Upper lobe of left lung (tissue), 4 donors: ENCODE results near the gene TM4SF1.

Experiments used
- EP300 ChIP-seq, 4 donors: sonication (generic); formaldehyde crosslinking; IDR thresholded peaks; one replicate each; pipeline ENCODE4 v1.5.1; 2017; ENCODE audit warnings: antibody characterized with exemption in 4 of 4, control low read depth in 2 of 4
- POLR2A ChIP-seq, 4 donors: fragments of 450-650 bp; IDR thresholded peaks; one replicate each; pipeline ENCODE4 v1.5.1; 2016 to 2017; ENCODE audit warnings: antibody characterized with exemption in 4 of 4, mild to moderate bottlenecking in 2 of 4
- TF ChIP-seq, protein P1 (sequence below), 6 experiments: fragments of 450-650 bp in 4 of 6; fragments of 200-600 bp in 2 of 6; sonication (generic) in 2 of 6; IDR thresholded peaks; one replicate each; pipeline ENCODE4 v1.5.1; 2016 to 2019; ENCODE audit warnings: antibody characterized with exemption in 6 of 6

DNA sequence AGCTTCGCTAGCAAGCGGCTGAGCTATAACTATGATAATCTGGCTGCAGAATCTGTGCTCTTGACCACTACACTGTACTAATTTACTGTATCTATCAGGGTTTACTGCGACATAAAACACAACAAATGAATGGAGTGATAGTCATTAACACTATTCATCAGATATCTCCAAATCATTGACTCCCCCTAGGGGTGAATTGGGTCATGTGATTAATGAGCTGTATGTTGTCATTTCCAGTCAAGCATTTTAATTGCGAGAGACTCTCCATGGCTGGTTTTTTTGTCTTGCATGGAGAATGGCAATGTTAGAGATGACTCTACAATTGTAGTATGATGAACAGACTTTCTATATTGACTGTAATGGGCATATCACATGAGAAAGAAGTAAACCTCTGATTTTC lies 33.5 kb downstream of the TM4SF1 start:
- TF ChIP-seq EP300 (IDR thresholded peaks at IDR 0.05) (no peak), POLR2A (IDR thresholded peaks at IDR 0.05) (no peak)
- TF ChIP-seq, protein P1, sequence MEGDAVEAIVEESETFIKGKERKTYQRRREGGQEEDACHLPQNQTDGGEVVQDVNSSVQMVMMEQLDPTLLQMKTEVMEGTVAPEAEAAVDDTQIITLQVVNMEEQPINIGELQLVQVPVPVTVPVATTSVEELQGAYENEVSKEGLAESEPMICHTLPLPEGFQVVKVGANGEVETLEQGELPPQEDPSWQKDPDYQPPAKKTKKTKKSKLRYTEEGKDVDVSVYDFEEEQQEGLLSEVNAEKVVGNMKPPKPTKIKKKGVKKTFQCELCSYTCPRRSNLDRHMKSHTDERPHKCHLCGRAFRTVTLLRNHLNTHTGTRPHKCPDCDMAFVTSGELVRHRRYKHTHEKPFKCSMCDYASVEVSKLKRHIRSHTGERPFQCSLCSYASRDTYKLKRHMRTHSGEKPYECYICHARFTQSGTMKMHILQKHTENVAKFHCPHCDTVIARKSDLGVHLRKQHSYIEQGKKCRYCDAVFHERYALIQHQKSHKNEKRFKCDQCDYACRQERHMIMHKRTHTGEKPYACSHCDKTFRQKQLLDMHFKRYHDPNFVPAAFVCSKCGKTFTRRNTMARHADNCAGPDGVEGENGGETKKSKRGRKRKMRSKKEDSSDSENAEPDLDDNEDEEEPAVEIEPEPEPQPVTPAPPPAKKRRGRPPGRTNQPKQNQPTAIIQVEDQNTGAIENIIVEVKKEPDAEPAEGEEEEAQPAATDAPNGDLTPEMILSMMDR (IDR thresholded peaks at IDR 0.05): no peak
